Activated naive CD4-positive, alpha-beta T cell treated with anti-CD3 and anti-CD28 coated beads, Interleukin-2, amount 10 ng/mL, durations not matched to agents 7 days and 5 days (primary cell): Measurements from ENCODE around the gene COBLL1.

Experiments
- CTCF ChIA-PET: fragments of 350-600 bp; sonication (Branson Sonifier 250); formaldehyde crosslinking; loops from one replicate; lab custom pipeline; 2021; ENCODE audit warnings: antibody characterized with exemption; lab: Charles Lee
- DNase-seq: peaks from one replicate; pipeline ENCODE4 v3.0.0-alpha.2; 2020
- H3K27ac Mint-ChIP-seq: one replicate; pipeline ENCODE4 v1.8.0; 2021; ENCODE audit warnings: mild to moderate bottlenecking, moderate library complexity, mixed read lengths
- H3K27me3 Mint-ChIP-seq: one replicate; pipeline ENCODE4 v1.8.0; 2021; ENCODE audit warnings: mild to moderate bottlenecking, mixed read lengths
- H3K36me3 Mint-ChIP-seq: one replicate; pipeline ENCODE4 v1.8.0; 2021; ENCODE audit warnings: mixed read lengths
- H3K4me1 Mint-ChIP-seq: one replicate; pipeline ENCODE4 v1.8.0; 2021; ENCODE audit warnings: mixed read lengths
- H3K4me3 Mint-ChIP-seq: one replicate; pipeline ENCODE4 v1.8.0; 2021; ENCODE audit warnings: mild to moderate bottlenecking, moderate library complexity, mixed read lengths
- H3K9me3 Mint-ChIP-seq: one replicate; pipeline ENCODE4 v1.8.0; 2021; ENCODE audit warnings: mixed read lengths

The COBLL1 gene

DNA sequence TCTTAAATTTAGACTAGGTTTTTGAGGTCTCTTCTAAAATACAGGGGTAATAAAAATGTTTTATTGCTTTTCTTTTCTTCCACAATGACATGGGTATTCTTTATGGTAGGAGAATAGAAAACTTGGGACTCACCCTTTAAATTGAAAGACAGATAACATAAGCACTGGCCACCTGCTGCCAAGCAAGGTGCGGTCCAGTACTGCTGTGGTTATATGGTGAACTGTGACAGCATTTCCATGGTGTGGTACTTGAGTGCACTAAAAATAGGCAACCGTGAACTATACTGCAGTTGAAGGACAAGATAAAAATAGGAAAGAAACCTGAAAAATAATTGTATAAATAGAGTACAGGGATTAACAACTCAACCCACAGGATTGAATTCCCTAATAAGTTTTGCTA lies 165.9 kb downstream of the COBLL1 start:
- Mint-ChIP-seq H3K9me3 (peaks cover 4% of the 10 kb centered on the region), H3K27me3 (no peaks in the 10 kb centered on the region), H3K27ac (no peak overlapping the region), H3K4me3 (no peak overlapping the region), H3K4me1 (no peaks in the 10 kb centered on the region), H3K36me3 (no peaks in the 10 kb centered on the region)
- CTCF ChIA-PET, result no interaction called here
- DNase-seq, result no peak

DNA sequence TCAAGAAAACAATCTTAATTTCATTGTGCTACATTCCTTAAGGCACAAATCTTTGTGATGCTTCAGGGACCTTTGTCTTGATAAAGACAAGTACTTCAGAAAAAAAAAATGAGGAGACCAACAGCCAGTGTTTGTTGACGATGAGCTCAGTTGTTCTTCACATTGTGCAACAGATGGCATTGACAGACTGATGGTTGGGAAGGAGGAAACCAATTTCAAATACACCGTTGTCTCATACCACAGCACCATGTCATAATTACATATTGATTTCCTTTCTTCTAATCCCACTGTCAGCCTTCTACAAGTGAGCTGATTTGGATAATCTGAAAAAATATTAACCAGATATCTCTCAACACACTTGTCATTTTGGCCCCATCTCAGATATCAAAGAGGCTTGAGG lies 166.6 kb downstream of the COBLL1 start:
- CTCF ChIA-PET, result no interaction called here
- H3K9me3 Mint-ChIP-seq, result peaks cover 4% of the 10 kb centered on the region

DNA sequence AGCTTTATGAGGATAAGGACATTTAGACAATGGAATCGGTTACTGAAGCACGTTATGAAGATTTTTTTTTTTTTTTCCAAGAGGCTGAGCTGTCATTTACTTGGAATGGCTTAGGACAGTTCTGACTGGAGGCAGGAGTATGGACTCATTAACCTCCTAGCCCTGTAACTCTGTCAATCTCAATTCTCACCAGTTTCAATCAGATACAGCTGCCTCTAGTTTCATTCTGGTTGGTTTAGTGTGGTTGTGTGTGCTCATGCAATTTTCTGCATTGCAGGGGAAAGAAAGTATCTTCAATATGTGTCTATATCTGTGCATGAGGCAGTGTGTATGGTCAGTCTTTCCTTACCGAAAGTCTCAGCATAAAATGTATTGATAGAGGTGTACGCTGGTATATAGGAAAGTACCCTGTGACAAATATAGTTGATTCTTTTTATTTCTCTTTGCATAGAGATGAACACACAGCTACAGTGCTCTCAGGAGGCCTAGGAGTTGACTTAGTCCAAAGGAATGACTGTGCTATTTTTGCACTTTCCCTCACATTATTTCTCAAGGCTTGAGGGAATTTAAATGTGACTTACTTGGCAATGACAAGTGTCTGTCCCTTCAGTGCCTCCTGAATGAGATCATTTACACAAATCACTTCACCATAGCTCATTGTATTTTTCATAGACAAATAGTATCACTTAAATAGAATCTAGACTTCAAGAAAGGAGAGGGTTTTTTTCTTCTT lies 169.8 kb downstream of the COBLL1 start:
- H3K36me3 Mint-ChIP-seq, result no peaks in the 10 kb centered on the region

More for the DNA sequence above, 166.6 kb downstream of the COBLL1 start:
- DNase-seq, result no peak
- H3K36me3 Mint-ChIP-seq, result no peaks in the 10 kb centered on the region
- no peaks in the 10 kb centered on the region for H3K27me3 Mint-ChIP-seq
- H3K4me3 Mint-ChIP-seq, result no peak overlapping the region
- no peak overlapping the region for H3K27ac Mint-ChIP-seq
- no peaks in the 10 kb centered on the region for H3K4me1 Mint-ChIP-seq

DNA sequence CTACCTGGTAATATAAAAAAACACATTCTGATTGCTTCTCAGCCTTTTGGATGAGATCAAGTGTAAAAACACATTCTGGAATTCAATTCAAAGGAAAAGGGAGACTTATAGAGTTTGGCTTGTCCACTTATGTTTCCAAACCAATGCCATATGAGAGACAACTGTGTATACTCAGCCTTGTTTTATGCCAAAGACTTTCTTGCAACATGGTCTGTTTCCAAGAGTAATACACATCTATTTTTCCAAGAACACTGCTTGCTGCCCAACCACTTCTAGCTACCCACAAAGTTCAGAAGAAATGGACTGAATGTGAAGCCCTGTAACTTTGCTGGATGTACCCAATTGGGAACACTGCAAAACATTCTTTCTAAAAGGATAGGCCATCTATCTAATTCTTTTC lies 172.3 kb downstream of the COBLL1 start:
- no peaks in the 10 kb centered on the region for H3K4me1 Mint-ChIP-seq
- no peaks in the 10 kb centered on the region for H3K9me3 Mint-ChIP-seq
- DNase-seq, result no peak
- CTCF ChIA-PET, result no interaction called here
- no peaks in the 10 kb centered on the region for H3K27me3 Mint-ChIP-seq
- H3K27ac Mint-ChIP-seq, result no peak overlapping the region
- H3K36me3 Mint-ChIP-seq, result no peaks in the 10 kb centered on the region
- H3K4me3 Mint-ChIP-seq, result no peak overlapping the region

More for the DNA sequence above, 169.8 kb downstream of the COBLL1 start:
- H3K27ac Mint-ChIP-seq, result no peak overlapping the region
- H3K9me3 Mint-ChIP-seq, result no peaks in the 10 kb centered on the region
- DNase-seq, result no peak
- no peak overlapping the region for H3K4me3 Mint-ChIP-seq
- H3K4me1 Mint-ChIP-seq, result no peaks in the 10 kb centered on the region
- CTCF ChIA-PET, result no interaction called here
- H3K27me3 Mint-ChIP-seq, result no peaks in the 10 kb centered on the region

DNA sequence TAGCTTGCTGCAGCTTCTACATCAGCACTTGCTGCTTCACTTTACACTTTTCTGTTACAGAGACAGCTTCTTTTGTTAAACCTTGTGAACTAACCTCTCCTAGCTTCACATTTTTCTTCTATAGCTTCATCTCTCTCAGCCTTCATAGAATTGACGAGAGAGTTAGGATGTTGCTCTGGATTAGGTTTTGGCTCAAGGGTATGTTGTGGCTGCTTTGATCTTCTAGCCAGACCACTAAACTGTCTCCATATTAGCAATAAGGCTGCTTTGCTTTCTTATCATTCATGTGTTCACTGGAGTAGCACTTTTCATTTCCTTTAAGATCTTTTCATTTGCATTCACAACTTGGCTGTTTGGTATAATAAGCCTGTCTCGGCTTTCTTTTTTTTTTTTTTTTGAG lies 174.1 kb downstream of the COBLL1 start:
- CTCF ChIA-PET, result no interaction called here
- DNase-seq, result no peak
- Mint-ChIP-seq H3K4me3 (no peak overlapping the region), H3K27ac (no peak overlapping the region), H3K4me1 (no peaks in the 10 kb centered on the region), H3K27me3 (no peaks in the 10 kb centered on the region), H3K9me3 (no peaks in the 10 kb centered on the region), H3K36me3 (no peaks in the 10 kb centered on the region)

DNA sequence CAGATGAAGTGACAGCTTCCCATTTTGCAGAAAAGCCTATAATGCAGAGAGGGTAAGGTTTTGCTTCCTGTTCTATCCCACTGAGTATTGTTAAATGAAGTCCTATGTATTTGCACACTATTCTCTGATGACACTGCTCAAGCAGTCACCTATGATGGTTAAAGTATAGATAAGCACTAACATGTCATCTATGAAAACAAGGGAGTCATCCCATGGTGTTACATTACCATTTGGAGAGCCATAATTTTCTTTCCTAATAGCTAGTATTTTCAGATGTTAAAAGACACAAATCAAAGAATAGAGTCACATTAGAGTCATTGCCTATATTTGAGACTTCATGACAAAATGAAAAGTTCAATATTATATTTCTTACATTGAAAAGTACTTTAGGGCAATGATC lies 177.6 kb downstream of the COBLL1 start:
- H3K36me3 Mint-ChIP-seq, result no peaks in the 10 kb centered on the region
- no peaks in the 10 kb centered on the region for H3K4me1 Mint-ChIP-seq
- CTCF ChIA-PET, result no interaction called here
- H3K9me3 Mint-ChIP-seq, result no peaks in the 10 kb centered on the region
- no peak overlapping the region for H3K4me3 Mint-ChIP-seq
- H3K27me3 Mint-ChIP-seq, result no peaks in the 10 kb centered on the region
- no peak overlapping the region for H3K27ac Mint-ChIP-seq
- no peak for DNase-seq

DNA sequence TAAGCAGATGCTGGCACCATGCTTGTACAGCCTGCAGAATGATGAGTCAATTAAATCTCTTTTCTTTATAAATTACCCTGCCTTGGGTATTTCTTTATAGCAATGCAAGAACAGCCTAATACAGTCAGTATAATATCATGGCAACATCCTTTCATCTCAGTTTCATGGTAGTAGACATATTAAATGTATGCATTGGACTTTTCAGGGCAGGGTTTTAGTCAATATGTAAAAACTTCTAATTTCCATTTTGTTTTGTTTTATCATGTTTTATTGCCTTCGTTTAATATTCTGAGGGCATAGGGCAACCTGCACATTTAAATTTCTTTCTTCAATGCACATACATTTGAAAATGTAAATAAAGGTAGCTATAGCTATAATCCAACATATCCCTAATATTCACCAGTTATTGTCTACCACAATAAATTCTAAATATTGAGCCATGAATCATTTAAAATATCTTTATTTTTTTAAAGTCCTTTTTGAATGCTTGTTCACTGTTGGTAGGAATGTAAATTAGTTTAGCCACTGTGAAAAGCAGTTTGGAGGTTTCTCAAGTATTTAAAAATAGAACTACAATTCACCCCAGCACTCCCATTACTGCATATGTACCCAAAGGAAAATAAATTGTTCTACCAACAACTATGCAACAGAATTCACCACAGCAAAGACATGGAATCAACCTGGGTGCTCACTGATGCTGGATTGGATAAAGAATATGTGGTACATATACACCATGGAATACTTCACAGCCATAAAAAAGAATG lies 178.6 kb downstream of the COBLL1 start:
- H3K36me3 Mint-ChIP-seq, result no peaks in the 10 kb centered on the region
- no peak overlapping the region for H3K4me3 Mint-ChIP-seq
- no peak overlapping the region for H3K27ac Mint-ChIP-seq
- H3K4me1 Mint-ChIP-seq, result no peaks in the 10 kb centered on the region
- no peaks in the 10 kb centered on the region for H3K9me3 Mint-ChIP-seq
- no peak for DNase-seq
- H3K27me3 Mint-ChIP-seq, result no peaks in the 10 kb centered on the region
- CTCF ChIA-PET, result no interaction called here

DNA sequence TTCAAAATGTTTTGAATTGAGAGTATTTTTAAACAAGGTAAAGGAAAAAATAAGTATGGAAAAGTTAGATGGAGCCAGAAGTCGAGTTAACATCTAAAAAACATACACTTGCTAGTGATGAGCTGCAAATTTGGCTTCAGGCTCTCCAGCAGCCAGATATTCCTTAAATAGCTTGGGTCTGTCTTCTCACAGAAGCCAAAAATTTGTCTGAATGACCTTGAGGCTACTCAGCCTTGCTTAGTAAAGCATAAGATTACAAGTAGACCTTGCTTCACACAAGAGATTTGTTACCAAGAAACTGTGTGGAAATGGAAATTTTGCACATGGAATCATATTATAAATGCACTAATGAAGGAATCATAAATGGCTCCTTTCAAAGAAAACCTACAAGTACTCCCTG lies 179.6 kb downstream of the COBLL1 start:
- Mint-ChIP-seq H3K4me1 (no peaks in the 10 kb centered on the region), H3K36me3 (no peaks in the 10 kb centered on the region), H3K9me3 (no peaks in the 10 kb centered on the region), H3K4me3 (no peak overlapping the region), H3K27ac (no peak overlapping the region), H3K27me3 (no peaks in the 10 kb centered on the region)
- CTCF ChIA-PET, result no interaction called here
- no peak for DNase-seq

DNA sequence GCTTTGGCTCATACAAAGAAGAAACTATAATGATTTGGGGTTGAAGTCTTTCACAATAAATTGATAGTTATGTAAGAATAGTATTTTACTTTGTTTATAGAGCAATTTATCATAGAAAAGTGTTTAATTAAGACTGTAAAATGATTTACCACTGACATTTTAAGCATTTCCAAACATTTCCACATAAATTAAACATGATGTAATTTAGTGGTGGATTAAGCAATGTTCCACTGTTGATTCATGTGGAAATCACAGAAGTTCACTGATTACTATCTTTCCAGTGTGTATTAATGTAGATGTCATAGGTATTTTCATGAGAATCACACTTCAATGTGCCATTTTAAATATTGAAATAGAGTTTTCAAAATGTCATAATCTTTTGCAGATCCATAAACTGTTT lies 180.3 kb downstream of the COBLL1 start:
- no peak for DNase-seq
- no peaks in the 10 kb centered on the region for H3K9me3 Mint-ChIP-seq
- no peaks in the 10 kb centered on the region for H3K4me1 Mint-ChIP-seq
- no peak overlapping the region for H3K4me3 Mint-ChIP-seq
- no peaks in the 10 kb centered on the region for H3K36me3 Mint-ChIP-seq
- no peaks in the 10 kb centered on the region for H3K27me3 Mint-ChIP-seq
- no peak overlapping the region for H3K27ac Mint-ChIP-seq
- CTCF ChIA-PET, result no interaction called here

DNA sequence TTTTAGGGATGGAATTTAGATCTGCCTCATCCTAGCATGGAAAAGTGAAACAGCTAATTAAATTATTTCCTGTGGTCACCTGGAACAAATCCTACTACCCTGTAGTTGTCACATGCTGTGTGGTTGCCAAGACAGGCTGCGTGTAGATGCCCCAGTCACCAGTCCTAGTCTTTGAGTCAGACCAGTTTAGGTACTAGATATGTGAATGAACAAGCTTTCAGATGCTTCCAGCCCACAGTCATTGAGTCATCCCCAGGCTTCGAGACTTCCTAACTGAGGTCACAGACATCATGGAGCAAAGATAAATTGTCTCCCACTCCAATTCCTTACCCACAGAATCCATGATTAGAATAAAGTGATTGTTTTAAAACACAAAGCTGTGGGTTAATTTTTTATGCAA lies 184.5 kb downstream of the COBLL1 start:
- no peaks in the 10 kb centered on the region for H3K9me3 Mint-ChIP-seq
- no peak overlapping the region for H3K4me3 Mint-ChIP-seq
- no peaks in the 10 kb centered on the region for H3K27me3 Mint-ChIP-seq
- H3K36me3 Mint-ChIP-seq, result no peaks in the 10 kb centered on the region
- no peaks in the 10 kb centered on the region for H3K4me1 Mint-ChIP-seq
- CTCF ChIA-PET, result no interaction called here
- no peak overlapping the region for H3K27ac Mint-ChIP-seq
- DNase-seq, result no peak

DNA sequence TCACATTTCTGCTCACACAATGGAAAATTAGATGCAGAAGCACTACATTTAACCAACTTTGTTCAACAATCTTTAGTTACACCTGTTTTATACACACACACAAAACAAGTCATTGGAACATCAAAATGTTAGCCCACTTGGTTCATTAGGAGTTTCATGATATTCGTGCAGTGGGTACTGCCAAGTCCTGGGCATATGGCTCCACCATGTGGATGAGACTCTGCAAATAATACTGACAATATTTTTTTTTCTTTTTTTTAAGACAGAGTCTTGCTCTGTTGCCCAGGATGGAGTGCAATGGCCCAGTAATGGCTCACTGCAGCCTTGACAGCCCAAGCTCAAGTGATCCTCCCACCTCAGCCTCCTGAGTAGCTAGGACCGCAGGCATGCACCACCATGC lies 185.9 kb downstream of the COBLL1 start:
- Mint-ChIP-seq H3K36me3 (no peaks in the 10 kb centered on the region), H3K27ac (no peak overlapping the region), H3K4me3 (no peak overlapping the region), H3K27me3 (no peaks in the 10 kb centered on the region), H3K9me3 (peaks cover 1% of the 10 kb centered on the region), H3K4me1 (no peaks in the 10 kb centered on the region)
- CTCF ChIA-PET, result no interaction called here
- DNase-seq, result no peak

DNA sequence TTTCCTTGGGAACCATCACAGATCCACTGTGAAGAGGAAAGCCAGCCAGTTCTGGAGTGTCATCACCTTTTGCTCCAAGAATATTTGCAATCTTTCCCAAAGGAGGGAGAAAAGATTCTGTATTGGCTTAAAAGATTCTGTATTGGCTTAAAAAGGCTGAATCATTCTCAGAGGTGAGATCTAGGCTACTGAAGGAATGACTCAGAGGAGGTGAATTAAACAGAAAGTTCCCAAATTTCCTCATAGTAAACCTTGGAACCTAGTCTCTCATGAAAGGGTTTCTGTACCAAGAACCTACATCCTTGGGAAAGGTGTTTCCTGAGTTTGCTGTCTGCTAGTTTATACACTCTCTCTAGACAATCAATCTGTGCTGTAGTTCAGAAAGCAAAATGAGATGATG lies 186.3 kb downstream of the COBLL1 start:
- no peak for DNase-seq
- no peaks in the 10 kb centered on the region for H3K27me3 Mint-ChIP-seq
- CTCF ChIA-PET, result no interaction called here
- H3K4me3 Mint-ChIP-seq, result no peak overlapping the region
- no peak overlapping the region for H3K27ac Mint-ChIP-seq
- no peaks in the 10 kb centered on the region for H3K36me3 Mint-ChIP-seq
- H3K4me1 Mint-ChIP-seq, result no peaks in the 10 kb centered on the region
- peaks cover 4% of the 10 kb centered on the region for H3K9me3 Mint-ChIP-seq

DNA sequence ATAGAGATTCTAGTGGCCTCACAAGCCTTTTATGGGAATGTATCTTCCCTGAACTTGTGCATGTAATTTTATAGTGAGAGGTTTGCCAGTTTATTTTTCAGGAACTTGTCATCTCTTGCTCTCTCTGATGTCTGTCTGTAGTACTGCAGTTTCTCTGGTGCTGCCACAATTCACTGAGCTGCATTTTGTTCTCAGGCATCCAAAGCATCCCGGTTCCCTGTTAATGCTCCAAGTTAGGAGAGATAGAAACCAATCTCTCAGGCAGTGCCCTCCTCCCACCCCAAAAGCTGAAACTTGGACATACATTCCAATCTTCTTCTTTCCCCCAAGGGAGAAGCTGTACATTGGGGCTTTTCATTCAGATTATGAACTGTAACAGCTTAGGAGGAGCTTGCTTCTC lies 190.3 kb downstream of the COBLL1 start:
- Mint-ChIP-seq H3K27ac (no peak overlapping the region), H3K4me3 (no peak overlapping the region), H3K9me3 (peaks cover 4% of the 10 kb centered on the region), H3K36me3 (no peaks in the 10 kb centered on the region), H3K4me1 (no peaks in the 10 kb centered on the region), H3K27me3 (no peaks in the 10 kb centered on the region)
- CTCF ChIA-PET, result no interaction called here
- DNase-seq, result no peak

DNA sequence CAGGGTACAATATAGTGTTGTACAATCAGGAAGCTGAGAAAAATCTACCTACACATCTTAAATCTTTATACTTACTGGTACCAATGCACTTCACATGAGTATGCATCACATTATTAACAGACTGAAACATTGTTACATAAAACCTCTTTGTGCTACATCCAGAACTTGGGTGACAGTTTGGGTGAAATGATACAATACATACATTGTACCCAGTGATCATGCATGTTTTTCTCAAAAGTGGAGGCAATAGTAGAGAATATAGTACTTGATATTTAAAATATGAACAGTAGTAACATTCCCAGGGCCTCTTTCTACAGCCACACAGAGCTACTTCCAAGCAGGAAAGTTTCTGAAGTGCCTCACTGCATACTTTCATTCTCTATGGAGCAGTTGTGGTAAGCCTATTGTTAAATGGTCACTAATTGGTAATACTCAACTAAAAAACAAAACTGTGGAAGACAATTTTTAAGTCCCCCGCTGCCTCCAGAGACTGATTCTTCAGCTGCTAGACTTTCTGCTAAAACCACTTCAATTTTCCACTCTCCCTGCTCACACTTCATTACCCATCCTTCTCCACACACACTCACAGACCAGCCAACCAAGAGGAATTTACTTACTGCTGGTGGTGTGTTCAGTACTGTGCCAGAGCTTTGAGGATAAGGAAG lies 197.5 kb downstream of the COBLL1 start:
- H3K4me3 Mint-ChIP-seq, result no peak overlapping the region
- no peaks in the 10 kb centered on the region for H3K9me3 Mint-ChIP-seq
- no peaks in the 10 kb centered on the region for H3K36me3 Mint-ChIP-seq
- no peak overlapping the region for H3K27ac Mint-ChIP-seq
- CTCF ChIA-PET, result no interaction called here
- DNase-seq, result no peak
- H3K4me1 Mint-ChIP-seq, result no peaks in the 10 kb centered on the region
- H3K27me3 Mint-ChIP-seq, result no peaks in the 10 kb centered on the region
